Mesothelial cell of epicardium (in vitro differentiated cells): ENCODE measurements around the gene SCUBE1. TPM values are rescaled to one million over a fixed set of nuclear protein-coding genes. Genes with fewer than 3 reads are reported as not detected.
A peak's percentile ranks its signal among the peaks of the same experiment; 100 is the strongest.

ENCODE experiments used
- DNase-seq, 2 experiments: peaks; one replicate each; pipeline ENCODE4 v3.0.0; 2021; ENCODE audit warnings: low spot score in 2 of 2; ENCODE audit not compliant: unreplicated experiment in 2 of 2
- H3K27ac Mint-ChIP-seq: 2 replicates; pipeline ENCODE4 v1.8.0; 2021; ENCODE audit warnings: mixed read lengths
- H3K27me3 Mint-ChIP-seq: 2 replicates; pipeline ENCODE4 v1.8.0; 2021; ENCODE audit warnings: low read depth, mixed read lengths
- H3K36me3 Mint-ChIP-seq: 2 replicates; pipeline ENCODE4 v1.8.0; 2021; ENCODE audit warnings: mixed read lengths
- H3K4me1 Mint-ChIP-seq: 2 replicates; pipeline ENCODE4 v1.8.0; 2021; ENCODE audit warnings: mixed read lengths
- H3K4me3 Mint-ChIP-seq: 2 replicates; pipeline ENCODE4 v1.8.0; 2021; ENCODE audit warnings: mild to moderate bottlenecking, moderate library complexity, mixed read lengths
- H3K9me3 Mint-ChIP-seq: 2 replicates; pipeline ENCODE4 v1.8.0; 2021; ENCODE audit warnings: mixed read lengths
- CTCF ChIP-seq: fragments of 200-600 bp; sonication (generic); IDR thresholded peaks from one replicate; pipeline ENCODE4 v1.5.0; 2021; ENCODE audit warnings: antibody characterized with exemption; ENCODE audit not compliant: unreplicated experiment
- total RNA-seq: library from RNA; stranded (reverse); gene quantifications from 3 replicates; pipeline ENCODE4 v1.2.1, GENCODE V29; 2021

SCUBE1 gene
- total RNA-seq, 1 donor from 2014 or later: 19.3 TPM

- DNase-seq: no peak
- no peak overlapping the region for H3K4me3 Mint-ChIP-seq
- no peak overlapping the region for H3K27ac Mint-ChIP-seq
- peaks cover 2% of the 10 kb centered on the region for H3K27me3 Mint-ChIP-seq
- TF ChIP-seq CTCF: no peak
- H3K36me3 Mint-ChIP-seq: no peaks in the 10 kb centered on the region
- no peaks in the 10 kb centered on the region for H3K9me3 Mint-ChIP-seq
- H3K4me1 Mint-ChIP-seq: peaks cover 45% of the 10 kb centered on the region
These were observed 82.6 kb downstream of the SCUBE1 start for GRCh38 chr22:43260331-43261231.

- DNase-seq: no peak
- no peaks in the 10 kb centered on the region for H3K9me3 Mint-ChIP-seq
- TF ChIP-seq CTCF: no peak
- no peaks in the 10 kb centered on the region for H3K27me3 Mint-ChIP-seq
- H3K27ac Mint-ChIP-seq: no peak overlapping the region
- no peak overlapping the region for H3K4me3 Mint-ChIP-seq
- H3K4me1 Mint-ChIP-seq: peaks cover 22% of the 10 kb centered on the region
- H3K36me3 Mint-ChIP-seq: no peaks in the 10 kb centered on the region
These were observed 85.2 kb downstream of the SCUBE1 start for GRCh38 chr22:43257961-43258360.

- no peak for DNase-seq
- TF ChIP-seq CTCF: no peak
- Mint-ChIP-seq H3K27me3 (no peaks in the 10 kb centered on the region), H3K4me3 (no peak overlapping the region), H3K9me3 (no peaks in the 10 kb centered on the region), H3K36me3 (no peaks in the 10 kb centered on the region), H3K27ac (peak overlapping the region; percentile 30), H3K4me1 (peaks cover 19% of the 10 kb centered on the region)
These were observed 85.6 kb downstream of the SCUBE1 start for GRCh38 chr22:43257549-43257948.

GRCh38 chr22:43256976-43257545 is 86.1 kb downstream of the SCUBE1 start:
- TF ChIP-seq CTCF: no peak
- Mint-ChIP-seq H3K27ac (peak overlapping the region; percentile 30), H3K4me3 (no peak overlapping the region), H3K4me1 (peaks cover 18% of the 10 kb centered on the region), H3K36me3 (no peaks in the 10 kb centered on the region), H3K27me3 (no peaks in the 10 kb centered on the region), H3K9me3 (no peaks in the 10 kb centered on the region)
- DNase-seq: no peak

GRCh38 chr22:43256569-43256968 is 86.6 kb downstream of the SCUBE1 start:
- Mint-ChIP-seq H3K4me1 (peaks cover 20% of the 10 kb centered on the region), H3K27ac (no peak overlapping the region), H3K36me3 (no peaks in the 10 kb centered on the region), H3K4me3 (no peak overlapping the region), H3K9me3 (no peaks in the 10 kb centered on the region), H3K27me3 (no peaks in the 10 kb centered on the region)
- no peak for TF ChIP-seq CTCF
- DNase-seq: no peak
